DMS79 treated with DMSO at 0.1 percent for 48 hours (cell line): ENCODE data around the gene PRKCSH.

Experiments used
- DNase-seq: peaks from one replicate; lab custom pipeline; 2025; lab: John Stamatoyannopoulos, UW

PRKCSH gene

DNA sequence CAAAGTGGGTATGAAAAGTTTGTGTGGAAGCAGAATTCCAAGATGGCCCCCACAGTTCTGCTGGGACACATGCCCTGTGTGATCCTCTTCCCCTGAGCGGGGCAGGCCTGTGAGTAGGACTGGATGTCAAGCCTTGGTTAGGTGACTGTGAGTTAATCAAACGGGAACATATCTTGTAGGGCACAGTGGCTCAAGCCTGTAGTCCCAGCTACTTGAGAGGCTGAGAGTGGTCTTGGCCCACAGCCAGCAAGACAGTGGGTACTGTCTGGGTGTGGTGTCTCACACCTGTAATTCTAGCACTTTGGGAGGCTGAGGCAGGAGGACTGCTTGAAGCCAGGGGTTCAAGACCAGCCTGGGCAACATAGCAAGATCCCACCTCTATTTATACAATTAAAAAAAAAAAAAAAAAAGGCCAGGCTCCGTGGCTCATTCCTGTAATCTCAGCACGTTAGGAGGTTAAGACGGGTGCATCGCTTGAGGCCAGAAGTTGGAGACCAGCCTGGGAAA, 63.8 kb downstream of the PRKCSH start:
- DNase-seq, result no peak

DNA sequence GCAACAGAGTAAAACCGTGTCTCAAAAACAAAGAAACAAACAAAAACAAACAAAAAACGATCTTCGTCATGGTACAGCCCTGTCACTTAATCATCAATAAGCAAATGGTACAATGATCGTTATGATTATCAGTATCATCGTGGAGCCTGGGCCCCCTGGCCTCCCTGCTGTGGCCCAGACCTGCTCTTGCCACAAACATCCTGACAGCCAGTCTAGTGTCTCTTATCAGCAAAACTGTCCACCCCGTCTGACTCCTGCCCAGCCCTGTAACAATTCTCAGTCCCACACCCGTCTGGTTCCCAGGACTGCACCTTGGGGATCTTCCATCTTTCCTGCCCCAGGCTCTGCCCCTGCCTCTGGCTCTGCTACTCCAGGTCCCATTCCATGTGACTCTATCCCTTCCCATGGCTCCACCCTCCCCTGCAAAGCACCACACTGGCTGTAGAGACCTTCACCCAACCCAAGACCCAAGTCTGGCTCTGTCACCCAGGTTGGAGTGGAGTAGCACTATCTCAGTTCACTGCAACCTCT, 64.5 kb downstream of the PRKCSH start:
- no peak for DNase-seq
